GM19452 (cell line): Measurements from ENCODE around the gene IGSF21.

Source experiments
- ATAC-seq: cut with Tn5 transposase; IDR thresholded peaks from one replicate; pipeline ENCODE4 v1.9.1; 2021; ENCODE audit not compliant: unreplicated experiment

Gene IGSF21

GRCh38 chr1:18396247-18396980 is 288.8 kb downstream of the IGSF21 start:
- no peak for ATAC-seq

GRCh38 chr1:18397641-18398040 is 290.0 kb downstream of the IGSF21 start:
- ATAC-seq: no peak

- ATAC-seq: no peak
Measured at GRCh38 chr1:18398791-18399530, 291.4 kb downstream of the IGSF21 start.

GRCh38 chr1:18400347-18401102 is 292.9 kb downstream of the IGSF21 start:
- no peak for ATAC-seq

DNA sequence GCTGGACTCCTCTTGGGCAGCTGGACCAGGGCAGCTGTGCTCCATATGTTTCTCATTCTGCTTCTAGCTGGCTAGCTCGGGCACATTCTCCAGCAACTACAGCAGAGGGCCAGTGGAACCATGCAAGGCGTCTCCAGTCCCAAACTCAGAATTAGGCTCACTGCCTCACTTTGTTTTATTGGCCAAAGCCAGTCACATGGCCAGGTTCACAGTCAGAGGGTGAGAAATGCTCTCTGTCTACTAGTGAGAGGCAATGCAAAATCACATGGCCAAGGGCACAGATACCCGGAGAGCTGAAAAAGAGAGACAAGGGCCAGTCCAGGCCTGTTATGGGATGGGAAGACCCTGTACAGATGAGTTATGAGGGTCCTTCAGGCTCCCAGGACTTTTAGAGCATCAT is 294.3 kb downstream of the IGSF21 start:
- no peak for ATAC-seq

- ATAC-seq: no peak
Measured at GRCh38 chr1:18404460-18404859, 296.9 kb downstream of the IGSF21 start.

- ATAC-seq: no peak
Measured at GRCh38 chr1:18407166-18408045, 299.8 kb downstream of the IGSF21 start.

DNA sequence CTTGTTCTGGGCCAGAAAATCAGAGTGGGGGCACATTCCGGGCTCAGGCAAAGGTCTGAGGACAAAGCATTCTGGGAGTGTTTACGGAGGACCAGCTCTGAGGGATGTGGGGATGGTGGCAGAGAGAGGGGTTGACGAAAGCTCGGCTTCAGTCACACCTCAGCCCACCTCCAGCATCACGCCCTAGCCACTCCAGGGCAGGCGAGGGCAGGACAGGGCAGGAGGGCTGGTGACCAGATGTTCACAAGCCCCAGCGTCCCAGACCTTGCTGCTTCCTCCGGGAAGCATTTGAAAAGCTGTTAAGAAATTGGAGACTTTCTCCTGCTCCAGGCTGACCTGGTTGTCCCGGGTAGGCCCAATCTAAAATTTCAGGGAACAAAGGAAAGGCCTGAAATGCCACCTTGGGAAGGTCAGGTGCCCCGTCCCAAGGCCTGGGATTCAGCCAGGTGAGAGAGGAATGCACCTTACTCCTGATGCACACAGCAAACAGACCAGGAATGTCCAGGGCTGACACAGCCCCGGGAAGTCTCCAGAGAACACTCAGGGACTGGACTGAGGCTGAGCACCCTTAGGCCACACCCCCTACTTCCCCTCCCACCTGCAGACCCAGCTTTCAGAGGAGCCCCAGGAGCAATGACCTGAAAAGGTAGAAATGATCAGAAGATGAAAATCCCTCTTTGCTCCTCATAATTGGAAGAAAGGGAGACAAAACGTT is 301.2 kb downstream of the IGSF21 start:
- no peak for ATAC-seq

- ATAC-seq: no peak
Measured at GRCh38 chr1:18409609-18410237, 302.1 kb downstream of the IGSF21 start.

GRCh38 chr1:18410407-18410806 is 302.8 kb downstream of the IGSF21 start:
- ATAC-seq: no peak

- no peak for ATAC-seq
Measured at GRCh38 chr1:18411321-18411720, 303.7 kb downstream of the IGSF21 start.

DNA sequence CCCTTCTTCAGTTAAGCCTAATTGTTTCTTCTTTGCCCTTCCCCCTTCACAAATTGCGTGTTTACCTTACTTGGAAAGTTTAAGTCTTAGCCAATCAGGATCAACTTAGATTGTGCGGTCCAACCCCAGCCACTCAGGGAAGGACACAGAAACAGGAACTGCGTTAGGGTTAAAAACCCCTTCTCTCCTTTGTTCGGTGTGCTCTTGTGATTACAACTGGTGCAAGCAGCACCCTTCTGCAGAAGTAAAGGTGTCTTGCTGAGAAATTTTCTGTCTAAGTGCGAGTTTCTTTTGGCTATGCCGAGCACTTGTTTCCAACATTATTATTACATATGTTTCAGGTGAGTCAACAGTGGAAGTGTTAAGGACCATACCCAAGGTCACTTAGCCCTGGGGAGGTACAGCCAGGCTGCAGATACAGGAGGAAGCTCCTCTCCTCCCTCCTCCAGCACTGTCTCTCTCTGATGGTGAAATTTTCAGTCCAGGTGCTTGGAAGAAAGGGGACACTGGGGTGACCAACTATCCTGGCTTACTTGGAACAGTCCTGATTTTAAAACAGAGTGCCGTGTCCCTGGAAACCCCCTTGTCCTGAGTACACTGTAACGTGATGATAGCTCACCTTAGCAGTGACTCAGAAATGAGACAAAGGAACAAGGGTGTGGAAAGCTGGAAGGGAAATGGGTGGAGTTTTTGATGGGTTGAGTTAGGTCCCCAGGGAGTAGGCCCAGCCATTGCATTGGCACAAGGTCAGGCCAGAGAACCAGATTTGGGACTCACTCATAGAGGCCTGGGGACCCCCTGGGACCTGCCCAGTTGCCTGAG is 304.4 kb downstream of the IGSF21 start:
- ATAC-seq: no peak

DNA sequence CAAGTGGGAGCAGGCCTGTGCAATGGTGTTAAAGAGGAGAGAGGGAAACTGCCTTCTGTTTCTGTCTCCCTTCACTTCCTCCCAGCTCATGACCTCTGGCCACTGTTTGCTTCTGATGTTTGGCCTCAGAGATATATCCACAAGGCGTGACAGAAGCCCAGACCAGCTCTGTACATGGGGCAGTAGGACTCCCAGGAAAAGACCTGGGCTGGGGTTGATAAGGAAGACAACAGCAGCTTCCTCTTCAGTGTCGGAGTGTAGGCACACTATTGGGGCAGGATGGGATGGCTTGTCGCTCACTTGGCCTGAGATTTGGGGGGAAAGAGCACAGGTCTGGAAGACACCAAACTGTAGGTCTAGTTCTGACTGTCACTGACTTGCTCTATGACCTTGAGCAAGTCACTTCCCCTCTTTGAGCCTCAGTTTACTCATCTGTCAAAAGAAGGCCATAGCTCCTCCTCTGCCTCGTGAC is 305.3 kb downstream of the IGSF21 start:
- ATAC-seq: no peak

DNA sequence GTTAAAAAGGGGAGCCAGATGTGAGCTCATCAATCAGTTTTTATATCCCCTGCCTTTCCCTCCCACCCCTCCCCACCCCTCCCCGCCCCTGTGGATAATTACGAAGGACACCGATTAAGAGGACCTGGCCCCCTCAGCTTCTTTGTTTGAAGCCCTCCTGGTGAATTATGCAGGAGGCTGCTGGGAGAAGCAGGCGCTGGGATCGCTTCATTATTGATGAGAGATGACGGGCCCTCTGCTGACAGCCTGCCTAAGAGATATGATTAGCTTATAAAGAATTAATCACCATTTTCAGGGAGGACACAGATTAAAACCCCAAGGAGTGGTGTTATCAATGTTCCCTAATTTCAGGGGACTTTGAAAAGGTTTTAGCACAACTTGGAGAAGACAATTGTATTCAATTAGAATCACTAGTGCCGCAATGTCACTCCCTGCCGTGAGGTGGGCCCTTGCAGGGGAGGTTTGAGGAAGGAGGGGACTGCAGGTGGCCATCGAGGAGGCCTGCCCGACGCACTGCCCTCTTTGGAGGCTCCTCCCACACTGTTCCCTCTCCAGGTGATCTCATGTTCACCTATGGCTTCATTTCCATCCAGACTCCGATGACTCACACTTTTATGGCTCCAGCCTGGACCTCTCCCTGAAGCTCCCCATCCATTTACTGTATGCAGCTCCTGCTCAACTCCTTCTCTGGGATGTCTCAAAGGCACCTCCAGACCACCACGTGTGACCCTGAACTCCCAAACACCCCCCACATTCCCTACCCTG is 306.1 kb downstream of the IGSF21 start:
- no peak for ATAC-seq

DNA sequence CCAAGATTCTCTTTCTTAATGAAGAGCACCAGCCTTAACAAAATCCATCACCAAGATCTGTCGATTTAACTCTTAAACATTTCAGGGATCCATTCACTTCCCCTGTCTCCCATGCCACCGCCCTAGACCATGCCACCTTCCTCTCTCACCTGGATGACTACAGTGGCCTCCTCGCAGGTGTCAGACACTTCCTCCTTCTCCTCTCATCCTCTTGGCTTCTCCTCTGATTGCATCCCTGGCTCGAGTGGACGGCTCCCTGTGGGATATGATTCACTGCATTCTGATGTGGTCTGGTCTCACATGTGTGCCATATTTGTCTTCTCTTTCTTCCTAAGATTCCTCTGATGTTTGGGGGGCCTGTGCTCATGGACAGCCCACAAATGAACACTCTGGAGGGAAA is 306.7 kb downstream of the IGSF21 start:
- no peak for ATAC-seq

GRCh38 chr1:18414872-18415447 is 307.4 kb downstream of the IGSF21 start:
- ATAC-seq: no peak

GRCh38 chr1:18415448-18416027 is 307.9 kb downstream of the IGSF21 start:
- no peak for ATAC-seq
